Cortex of kidney (tissue), 1 donor: Measurements from ENCODE around the gene CD300LB.
"Not testable (repeated sequence)": the region's sequence is repeated elsewhere in the genome, so short reads cannot be mapped to it uniquely, and the experiment has no call there.

Source experiments
- DNase-seq: peaks from one replicate; lab custom pipeline; 2025; lab: John Stamatoyannopoulos, UW

Gene CD300LB

GRCh38 chr17:74525465-74525725, 5.9 kb downstream of the CD300LB start:
- DNase-seq, result no peak

GRCh38 chr17:74524653-74525464, 6.4 kb downstream of the CD300LB start:
- no peak for DNase-seq

GRCh38 chr17:74523308-74523707, 8.0 kb downstream of the CD300LB start:
- DNase-seq, result no peak

GRCh38 chr17:74522381-74523105, 8.7 kb downstream of the CD300LB start:
- DNase-seq, result no peak

GRCh38 chr17:74521701-74522201, 9.5 kb downstream of the CD300LB start:
- no peak for DNase-seq

- no peak for DNase-seq
These were observed 10.3 kb downstream of the CD300LB start for GRCh38 chr17:74520790-74521480.

- no peak for DNase-seq
These were observed 11.2 kb downstream of the CD300LB start for GRCh38 chr17:74520016-74520434.

GRCh38 chr17:74518413-74518981, 12.8 kb downstream of the CD300LB start:
- DNase-seq, result not testable (repeated sequence)

GRCh38 chr17:74516561-74517328, 14.5 kb downstream of the CD300LB start:
- DNase-seq, result no peak

GRCh38 chr17:74515941-74516340, 15.3 kb downstream of the CD300LB start:
- no peak for DNase-seq

GRCh38 chr17:74514632-74515334, 16.5 kb downstream of the CD300LB start:
- no peak for DNase-seq

- DNase-seq, result no peak
These were observed 17.2 kb downstream of the CD300LB start for GRCh38 chr17:74513987-74514631.

- no peak for DNase-seq
These were observed 18.6 kb downstream of the CD300LB start for GRCh38 chr17:74512624-74513091.

- no peak for DNase-seq
These were observed 19.2 kb downstream of the CD300LB start for GRCh38 chr17:74512036-74512435.

GRCh38 chr17:74508156-74508555, 23.1 kb downstream of the CD300LB start:
- DNase-seq, result no peak

GRCh38 chr17:74503949-74504348, 27.3 kb downstream of the CD300LB start:
- DNase-seq, result not testable (repeated sequence)

- no peak for DNase-seq
These were observed 28.4 kb downstream of the CD300LB start for GRCh38 chr17:74502861-74503260.

- no peak for DNase-seq
These were observed 31.3 kb downstream of the CD300LB start for GRCh38 chr17:74499992-74500391.

- no peak for DNase-seq
These were observed 33.8 kb downstream of the CD300LB start for GRCh38 chr17:74497471-74497870.

- DNase-seq, result no peak
These were observed 37.9 kb downstream of the CD300LB start for GRCh38 chr17:74493331-74493833.
